BJ (cell line): ENCODE measurements around the gene SPATA22. TPM values are rescaled to one million over a fixed set of nuclear protein-coding genes. Genes with fewer than 3 reads are reported as not detected.
"Not testable (repeated sequence)": the region's sequence is repeated elsewhere in the genome, so short reads cannot be mapped to it uniquely, and the experiment has no call there.

Source experiments
- CTCF ChIA-PET: fragments of 350-600 bp; formaldehyde crosslinking; extraction: SDS; loops from one replicate; lab custom pipeline; 2021; ENCODE audit warnings: antibody characterized with exemption, inconsistent platforms; lab: Yijun Ruan, JAX
- POLR2A ChIA-PET: fragments of 300-600 bp; sonication (Branson Sonifier 250); formaldehyde crosslinking; extraction: SDS; loops from one replicate; lab custom pipeline; 2021; ENCODE audit warnings: antibody characterized with exemption; lab: Charles Lee
- DNase-seq: peaks from one replicate; pipeline ENCODE4 v3.0.0-alpha.2; 2011; ENCODE audit warnings: low read depth
- H3K27me3 ChIP-seq: 2 replicates; pipeline ENCODE4 v1.6.0; 2011; ENCODE audit warnings: low read length; ENCODE audit not compliant: control insufficient read depth, insufficient read depth
- H3K36me3 ChIP-seq: 2 replicates; pipeline ENCODE4 v1.5.1; 2011; ENCODE audit warnings: low read length; ENCODE audit not compliant: control insufficient read depth, insufficient read depth
- H3K4me3 ChIP-seq: 2 replicates; pipeline ENCODE4 v1.5.1; 2011; ENCODE audit warnings: low read depth, mild to moderate bottlenecking, control low read depth, low read length
- polyA plus RNA-seq: library from polyadenylated mRNA; depleted of rRNA; stranded (reverse); fragments of >200 nt; gene quantifications from 2 replicates; pipeline ENCODE4 v1.2.3, GENCODE V29; 2011
- TF ChIP-seq, protein P1 (sequence below): IDR thresholded peaks from 2 replicates; pipeline ENCODE4 v1.5.1; 2011; ENCODE audit warnings: low read depth, mild to moderate bottlenecking, control low read depth, inconsistent platforms, low read length, moderate library complexity; ENCODE audit not compliant: insufficient read depth

Gene SPATA22
- polyA plus RNA-seq, 1 experiment: not detected

DNA sequence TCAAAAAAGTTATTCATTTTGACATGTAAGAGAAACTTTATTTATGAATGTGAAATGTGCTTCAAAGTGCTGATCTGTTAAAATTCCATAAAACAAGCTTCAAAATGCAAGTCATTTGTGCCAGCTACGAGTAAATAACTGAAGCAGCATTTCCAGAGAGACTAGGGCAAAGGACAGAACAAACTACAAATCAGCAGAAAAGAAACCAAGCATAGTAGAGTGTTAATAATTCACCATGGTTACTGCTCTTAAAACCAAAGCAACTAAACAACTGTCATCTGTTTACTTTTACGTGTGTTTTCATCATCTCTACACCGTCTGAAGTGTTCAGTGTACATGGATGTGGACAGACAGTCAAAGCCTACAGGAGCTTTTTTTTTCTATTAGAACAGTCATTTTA, 2.6 kb upstream of the SPATA22 start:
- CTCF ChIA-PET: no interaction called here
- TF ChIP-seq, protein P1, sequence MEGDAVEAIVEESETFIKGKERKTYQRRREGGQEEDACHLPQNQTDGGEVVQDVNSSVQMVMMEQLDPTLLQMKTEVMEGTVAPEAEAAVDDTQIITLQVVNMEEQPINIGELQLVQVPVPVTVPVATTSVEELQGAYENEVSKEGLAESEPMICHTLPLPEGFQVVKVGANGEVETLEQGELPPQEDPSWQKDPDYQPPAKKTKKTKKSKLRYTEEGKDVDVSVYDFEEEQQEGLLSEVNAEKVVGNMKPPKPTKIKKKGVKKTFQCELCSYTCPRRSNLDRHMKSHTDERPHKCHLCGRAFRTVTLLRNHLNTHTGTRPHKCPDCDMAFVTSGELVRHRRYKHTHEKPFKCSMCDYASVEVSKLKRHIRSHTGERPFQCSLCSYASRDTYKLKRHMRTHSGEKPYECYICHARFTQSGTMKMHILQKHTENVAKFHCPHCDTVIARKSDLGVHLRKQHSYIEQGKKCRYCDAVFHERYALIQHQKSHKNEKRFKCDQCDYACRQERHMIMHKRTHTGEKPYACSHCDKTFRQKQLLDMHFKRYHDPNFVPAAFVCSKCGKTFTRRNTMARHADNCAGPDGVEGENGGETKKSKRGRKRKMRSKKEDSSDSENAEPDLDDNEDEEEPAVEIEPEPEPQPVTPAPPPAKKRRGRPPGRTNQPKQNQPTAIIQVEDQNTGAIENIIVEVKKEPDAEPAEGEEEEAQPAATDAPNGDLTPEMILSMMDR: no peak
- H3K4me3 ChIP-seq: no peak overlapping the region
- no peaks in the 10 kb centered on the region for H3K36me3 ChIP-seq
- no peaks in the 10 kb centered on the region for H3K27me3 ChIP-seq
- no peak for DNase-seq
- POLR2A ChIA-PET: no interaction called here

DNA sequence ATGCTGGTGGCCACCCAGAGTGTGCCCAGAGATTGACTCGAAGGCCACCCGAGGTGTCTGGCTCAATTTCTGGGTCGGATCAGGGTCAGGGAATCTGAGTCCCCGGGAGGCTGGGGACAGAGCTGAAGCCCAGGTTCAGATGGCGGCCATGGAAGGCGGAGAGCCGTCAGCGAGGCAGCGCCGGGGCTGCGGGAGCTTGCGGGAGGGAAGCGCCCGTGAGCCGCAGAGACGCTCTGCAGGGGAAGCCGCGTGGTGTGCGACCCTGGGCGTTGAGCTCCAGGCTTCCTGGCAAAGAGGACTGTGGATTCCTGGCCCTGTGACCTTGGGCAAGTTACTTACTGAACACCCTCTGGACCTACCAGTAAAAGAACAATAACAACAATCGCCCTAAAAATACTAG, 518 bp upstream of the SPATA22 start:
- TF ChIP-seq, protein P1: no peak
- POLR2A ChIA-PET: no interaction called here
- CTCF ChIA-PET: no interaction called here

GRCh38 chr17:3469529-3469928, 2.1 kb downstream of the SPATA22 start:
- ChIA-PET CTCF (no interaction called here), POLR2A (interaction anchor here (0.8 kb wide), 1 partner anchor 524 kb away, joined by 3 read pairs; no protein-coding TSS in a partner anchor)
- TF ChIP-seq, protein P1: no peak
- Histone ChIP-seq H3K4me3 (no peak overlapping the region), H3K27me3 (no peaks in the 10 kb centered on the region), H3K36me3 (no peaks in the 10 kb centered on the region)
- DNase-seq: no peak

More for the DNA sequence above, 518 bp upstream of the SPATA22 start:
- Histone ChIP-seq H3K27me3 (no peaks in the 10 kb centered on the region), H3K36me3 (no peaks in the 10 kb centered on the region), H3K4me3 (no peak overlapping the region)
- DNase-seq: no peak

GRCh38 chr17:3466355-3466754, 5.3 kb downstream of the SPATA22 start:
- H3K4me3 ChIP-seq, CTCF ChIA-PET, DNase-seq, H3K36me3 ChIP-seq, H3K27me3 ChIP-seq, POLR2A ChIA-PET: not testable (repeated sequence)

DNA sequence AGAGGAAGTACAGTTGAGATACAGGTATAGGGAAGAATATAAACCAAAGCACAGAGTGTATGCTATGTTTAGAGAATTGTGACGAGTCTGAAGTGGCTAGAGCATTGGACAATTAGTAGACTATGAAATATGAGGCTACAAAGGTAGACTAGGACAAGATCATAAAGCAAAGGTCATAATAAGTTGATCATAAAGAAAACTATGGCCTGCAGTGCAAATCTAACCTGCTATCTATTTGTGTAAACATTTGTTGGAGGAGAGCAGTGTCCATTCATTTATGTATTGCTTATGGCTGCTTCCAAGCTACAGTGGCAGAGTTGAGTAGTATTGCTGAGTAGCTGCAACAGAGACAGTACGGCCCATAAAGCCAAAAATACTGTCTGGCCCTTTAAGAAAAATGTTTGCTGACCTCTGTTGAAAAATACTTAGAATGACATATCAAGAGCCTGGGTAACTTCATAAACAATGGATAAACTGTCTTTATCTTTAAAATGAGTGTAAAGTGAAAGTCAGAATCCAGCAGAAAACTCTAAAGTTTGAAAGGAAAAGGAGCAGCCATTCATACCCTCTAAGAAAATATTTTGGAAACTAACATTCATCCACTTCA, 23.5 kb downstream of the SPATA22 start:
- Histone ChIP-seq H3K4me3 (no peak overlapping the region), H3K36me3 (no peaks in the 10 kb centered on the region), H3K27me3 (no peaks in the 10 kb centered on the region)
- POLR2A ChIA-PET: no interaction called here
- no peak for DNase-seq
- CTCF ChIA-PET: no interaction called here
- TF ChIP-seq, protein P1: no peak

DNA sequence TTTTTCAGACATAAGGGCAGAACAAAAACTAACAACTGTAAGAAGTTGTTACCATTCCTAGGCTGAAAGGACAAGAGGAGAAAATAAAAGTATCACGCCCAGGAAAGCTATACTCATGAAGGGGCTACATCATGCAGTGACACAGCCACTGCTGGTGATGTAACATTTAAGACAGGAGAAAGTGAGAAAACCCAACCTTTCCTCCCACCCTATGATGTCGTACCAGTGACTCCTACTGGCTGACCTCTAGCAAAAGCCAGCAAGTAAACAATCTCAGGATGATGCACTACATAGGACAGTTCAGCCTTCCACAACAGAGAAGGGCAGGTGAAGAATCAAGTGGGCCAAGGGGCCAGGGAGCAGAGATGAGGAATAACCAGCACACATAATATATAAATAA, 24.0 kb downstream of the SPATA22 start:
- TF ChIP-seq, protein P1: no peak
- DNase-seq: no peak
- Histone ChIP-seq H3K27me3 (no peaks in the 10 kb centered on the region), H3K4me3 (no peak overlapping the region), H3K36me3 (no peaks in the 10 kb centered on the region)
- ChIA-PET CTCF (no interaction called here), POLR2A (no interaction called here)
